Peyer's patch (tissue), 4 donors: ENCODE data around the gene CARD10. TPM values are rescaled to one million over a fixed set of nuclear protein-coding genes. Genes with fewer than 3 reads are reported as not detected.

Experiments used
- DNase-seq, 3 donors: peaks; one replicate each; pipeline ENCODE4 v3.0.0-alpha.2; 2017 to 2019
- H3K27ac ChIP-seq, 4 donors: fragments of 200-600 bp; sonication (generic); one replicate each; pipeline ENCODE4 v1.5.1; 2016 to 2019
- H3K27me3 ChIP-seq, 2 donors: fragments of 200-600 bp; sonication (generic); one replicate each; pipeline ENCODE4 v1.5.1; 2019
- H3K36me3 ChIP-seq, 3 donors: fragments of 200-600 bp; sonication (generic); one replicate each; pipeline ENCODE4 v1.5.1; 2016 to 2019
- H3K4me1 ChIP-seq, 4 donors: fragments of 200-600 bp; sonication (generic); one replicate each; pipeline ENCODE4 v1.5.1; 2016 to 2019
- H3K4me3 ChIP-seq, 4 donors: fragments of 200-600 bp; sonication (generic); 1 replicate in 3 of 4; 2 replicates in 1 of 4; pipeline ENCODE4 v1.5.1; 2016 to 2019; ENCODE audit warnings: mild to moderate bottlenecking in 1 of 4
- H3K9me3 ChIP-seq, 4 donors: fragments of 200-600 bp; sonication (generic); one replicate each; pipeline ENCODE4 v1.5.1; 2016 to 2019; ENCODE audit warnings: mild to moderate bottlenecking in 1 of 4
- POLR2A ChIP-seq, 2 donors: fragments of 450-650 bp; IDR thresholded peaks; one replicate each; pipeline ENCODE4 v1.5.1; 2017; ENCODE audit warnings: antibody characterized with exemption in 2 of 2, mild to moderate bottlenecking in 2 of 2, moderate library complexity in 2 of 2
- total RNA-seq, 4 donors: library from RNA; depleted of rRNA; stranded (reverse); fragments of >200 nt; gene quantifications; one replicate each; pipeline ENCODE4 v1.1.0, GENCODE V29; 2016
- TF ChIP-seq, protein P1 (sequence below), 6 experiments: fragments of 450-650 bp in 4 of 6; fragments of 200-600 bp in 2 of 6; sonication (generic) in 1 of 6; IDR thresholded peaks; one replicate each; pipeline ENCODE4 v1.5.1; 2017 to 2019; ENCODE audit warnings: antibody characterized with exemption in 6 of 6, mild to moderate bottlenecking in 3 of 6, moderate library complexity in 1 of 6

The CARD10 gene
- total RNA-seq, 4 donors from 2014 or later = 74.3 to 142 (median 123) TPM

DNA sequence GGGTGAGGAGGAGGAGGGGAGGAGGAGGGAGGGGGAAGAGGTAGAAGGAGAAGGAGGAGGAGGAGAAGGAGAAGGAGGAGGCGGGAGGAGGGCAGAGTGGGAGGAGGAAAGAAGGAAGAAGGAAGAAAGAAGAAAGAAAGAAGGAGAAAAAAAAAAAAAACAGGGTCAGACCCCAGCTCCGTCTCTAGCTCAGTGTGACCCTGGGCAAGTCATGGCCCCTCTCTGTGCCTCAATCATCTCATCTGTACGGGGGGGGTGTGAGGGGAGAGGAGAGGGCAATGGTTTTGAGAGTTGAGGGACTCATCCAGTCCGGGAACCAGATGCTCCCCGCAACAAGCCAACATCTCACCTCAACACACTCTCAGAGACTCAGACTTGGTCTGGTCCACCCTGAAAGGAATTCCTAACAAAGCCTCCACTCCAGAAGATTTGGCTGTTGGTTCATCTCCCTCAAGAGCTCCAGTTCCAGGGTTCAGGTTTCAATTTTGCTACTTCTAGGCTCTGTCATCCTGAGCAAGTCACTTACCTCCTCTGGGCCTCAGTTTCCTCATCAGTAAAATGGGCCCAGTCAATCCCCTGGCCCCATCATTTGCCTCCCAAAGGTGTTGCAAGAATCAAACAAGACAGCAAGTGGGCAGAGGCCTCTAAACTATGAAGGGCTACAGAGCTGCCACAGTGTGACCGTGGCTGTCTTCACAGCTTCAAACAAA, 7.7 kb downstream of the CARD10 start:
- Histone ChIP-seq H3K27me3 (no peaks in the 10 kb centered on the region), H3K4me3 (peak overlapping the region in 1 of 4 donors; percentile 19), H3K27ac (peak overlapping the region in 3 of 4 donors; percentile 83 to 94 (median 92)), H3K4me1 (peaks cover 0 to 49% (median 0%) of the 10 kb centered on the region in 4 donors), H3K9me3 (no peaks in the 10 kb centered on the region), H3K36me3 (peaks cover 0 to 26% (median 0%) of the 10 kb centered on the region in 3 donors)
- TF ChIP-seq, protein P1, sequence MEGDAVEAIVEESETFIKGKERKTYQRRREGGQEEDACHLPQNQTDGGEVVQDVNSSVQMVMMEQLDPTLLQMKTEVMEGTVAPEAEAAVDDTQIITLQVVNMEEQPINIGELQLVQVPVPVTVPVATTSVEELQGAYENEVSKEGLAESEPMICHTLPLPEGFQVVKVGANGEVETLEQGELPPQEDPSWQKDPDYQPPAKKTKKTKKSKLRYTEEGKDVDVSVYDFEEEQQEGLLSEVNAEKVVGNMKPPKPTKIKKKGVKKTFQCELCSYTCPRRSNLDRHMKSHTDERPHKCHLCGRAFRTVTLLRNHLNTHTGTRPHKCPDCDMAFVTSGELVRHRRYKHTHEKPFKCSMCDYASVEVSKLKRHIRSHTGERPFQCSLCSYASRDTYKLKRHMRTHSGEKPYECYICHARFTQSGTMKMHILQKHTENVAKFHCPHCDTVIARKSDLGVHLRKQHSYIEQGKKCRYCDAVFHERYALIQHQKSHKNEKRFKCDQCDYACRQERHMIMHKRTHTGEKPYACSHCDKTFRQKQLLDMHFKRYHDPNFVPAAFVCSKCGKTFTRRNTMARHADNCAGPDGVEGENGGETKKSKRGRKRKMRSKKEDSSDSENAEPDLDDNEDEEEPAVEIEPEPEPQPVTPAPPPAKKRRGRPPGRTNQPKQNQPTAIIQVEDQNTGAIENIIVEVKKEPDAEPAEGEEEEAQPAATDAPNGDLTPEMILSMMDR (IDR thresholded peaks at IDR 0.05) = no peak
- no peak for TF ChIP-seq POLR2A (IDR thresholded peaks at IDR 0.05)
- DNase-seq = peak in 1 of 3 donors; percentile 19

DNA sequence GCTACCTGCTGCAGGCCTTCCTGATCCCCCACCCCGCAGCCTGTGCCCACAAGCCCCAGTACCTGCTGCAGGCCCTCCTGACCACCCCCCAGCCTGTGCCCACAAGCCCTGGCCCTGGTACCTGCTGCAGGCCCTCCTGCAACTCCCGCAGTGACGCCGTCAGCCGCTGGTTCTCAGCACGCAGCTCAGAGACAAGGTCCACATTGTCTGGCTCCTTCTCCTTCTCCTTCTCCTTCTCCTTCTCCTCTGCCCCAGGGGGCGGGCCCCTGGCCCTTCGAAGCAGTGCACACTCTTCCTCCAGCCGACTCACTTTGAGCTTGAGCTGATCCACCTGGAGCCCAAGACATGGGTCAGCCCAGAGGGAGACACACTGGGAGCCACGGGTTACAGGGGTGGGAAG, 9.1 kb downstream of the CARD10 start:
- DNase-seq = peak in 1 of 3 donors; percentile 53
- H3K9me3 ChIP-seq = no peaks in the 10 kb centered on the region
- H3K4me3 ChIP-seq = no peak overlapping the region
- peaks cover 0 to 54% (median 0%) of the 10 kb centered on the region in 4 donors for H3K4me1 ChIP-seq
- H3K36me3 ChIP-seq = peaks cover 0 to 32% (median 0%) of the 10 kb centered on the region in 3 donors
- H3K27ac ChIP-seq = peak overlapping the region in 3 of 4 donors; percentile 22 to 35 (median 28)
- no peaks in the 10 kb centered on the region for H3K27me3 ChIP-seq
- no peak for TF ChIP-seq POLR2A (IDR thresholded peaks at IDR 0.05)
- TF ChIP-seq, protein P1 (IDR thresholded peaks at IDR 0.05) = no peak

DNA sequence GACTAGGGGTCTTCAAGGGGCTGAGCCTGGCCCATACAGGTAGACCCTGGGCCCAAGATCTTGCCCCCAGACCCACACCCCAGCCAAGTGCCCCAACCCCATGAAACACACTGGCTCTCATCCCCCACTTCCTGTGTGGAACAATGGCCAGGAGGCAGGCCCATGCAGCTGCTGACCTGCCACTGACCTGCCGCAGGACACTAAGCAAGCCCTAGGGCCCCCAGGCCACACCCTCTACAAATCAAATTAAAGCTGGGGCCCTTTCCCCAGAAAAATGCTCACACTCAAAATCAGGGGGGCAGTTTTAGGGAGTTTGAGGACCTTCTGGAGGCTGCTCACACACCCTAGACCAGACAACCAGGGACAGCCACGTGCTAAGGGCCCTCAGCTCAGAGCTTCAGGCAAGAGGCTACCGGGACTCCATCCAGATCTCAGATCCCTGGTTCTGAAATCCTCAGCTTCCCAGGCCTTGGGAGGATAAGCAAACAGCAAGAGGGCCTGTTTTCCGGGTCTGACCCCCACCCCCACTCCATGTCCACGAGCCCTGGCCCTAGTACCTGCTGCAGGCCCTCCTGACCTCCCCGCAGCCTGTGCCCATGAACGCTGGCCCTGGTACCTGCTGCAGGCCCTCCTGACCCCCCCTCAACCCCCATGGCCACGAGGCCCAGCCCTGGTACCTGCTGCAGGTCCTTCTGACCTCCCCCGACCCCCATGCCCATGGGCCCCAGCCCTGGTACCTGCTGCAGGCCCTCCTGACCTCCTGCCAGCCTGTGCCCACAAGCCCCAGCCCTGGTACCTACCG, 10.0 kb downstream of the CARD10 start:
- no peaks in the 10 kb centered on the region for H3K27me3 ChIP-seq
- H3K27ac ChIP-seq = peak overlapping the region in 3 of 4 donors; percentile 37 to 56 (median 48)
- TF ChIP-seq POLR2A (IDR thresholded peaks at IDR 0.05) = no peak
- TF ChIP-seq, protein P1 (IDR thresholded peaks at IDR 0.05) = no peak
- no peak overlapping the region for H3K4me3 ChIP-seq
- peak in 1 of 3 donors; percentile 49 for DNase-seq
- H3K9me3 ChIP-seq = no peaks in the 10 kb centered on the region
- peaks cover 0 to 62% (median 0%) of the 10 kb centered on the region in 4 donors for H3K4me1 ChIP-seq
- peaks cover 0 to 37% (median 0%) of the 10 kb centered on the region in 3 donors for H3K36me3 ChIP-seq

DNA sequence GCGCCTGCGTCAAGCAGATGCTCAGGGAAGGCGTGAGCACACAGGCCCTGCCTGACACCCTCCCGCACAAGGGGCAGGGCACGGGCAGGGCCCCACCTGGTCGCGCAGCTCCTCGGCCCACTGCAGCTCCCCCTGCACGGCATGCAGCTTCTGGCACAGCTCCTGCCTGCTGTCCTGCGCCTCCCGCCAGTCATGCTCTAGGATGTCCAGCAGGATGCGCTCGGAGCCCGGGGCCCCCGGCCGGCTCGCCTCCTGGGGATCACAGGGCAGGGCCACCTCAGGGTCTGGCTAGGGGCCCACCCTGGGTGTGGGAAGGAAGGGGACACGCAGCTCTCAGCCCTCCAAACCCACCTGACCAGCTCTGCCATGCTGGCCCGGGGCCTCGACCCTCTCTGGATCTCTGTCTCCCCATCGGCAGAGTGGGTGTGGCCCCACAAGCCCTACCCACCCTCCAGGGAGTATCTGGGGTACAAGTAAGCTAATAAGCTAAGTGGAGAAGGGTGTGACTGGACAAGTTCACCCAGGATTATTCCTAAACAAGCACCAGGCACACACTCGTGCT, 10.7 kb downstream of the CARD10 start:
- peaks cover 0 to 65% (median 0%) of the 10 kb centered on the region in 4 donors for H3K4me1 ChIP-seq
- H3K27ac ChIP-seq = peak overlapping the region; percentile 13 to 56 (median 42)
- H3K4me3 ChIP-seq = no peak overlapping the region
- H3K27me3 ChIP-seq = no peaks in the 10 kb centered on the region
- H3K36me3 ChIP-seq = peaks cover 0 to 40% (median 0%) of the 10 kb centered on the region in 3 donors
- DNase-seq = no peak
- no peaks in the 10 kb centered on the region for H3K9me3 ChIP-seq
- TF ChIP-seq POLR2A (IDR thresholded peaks at IDR 0.05) = no peak
- TF ChIP-seq, protein P1 (IDR thresholded peaks at IDR 0.05) = peak in 3 of 6 experiments; percentile 3 to 29 (median 10)

DNA sequence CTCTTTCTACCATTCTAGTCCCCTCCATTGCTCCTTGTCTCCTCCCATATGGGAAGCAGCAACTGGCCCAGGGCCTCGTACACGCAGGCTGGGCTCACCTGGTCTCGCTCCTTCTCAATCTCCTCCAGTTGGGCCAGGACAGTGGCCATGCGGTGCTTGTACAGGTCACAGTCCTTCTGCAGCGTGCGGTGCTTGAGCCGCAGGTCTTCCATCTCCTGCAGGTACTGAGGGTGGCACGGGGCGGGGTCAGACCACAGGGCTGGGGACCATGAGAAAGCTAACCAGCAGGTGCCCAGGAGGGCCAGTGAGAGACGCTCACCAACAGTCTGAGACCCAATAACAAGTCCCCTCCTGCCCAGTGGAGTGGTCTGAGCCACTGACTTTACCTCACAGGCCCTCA, 11.5 kb downstream of the CARD10 start:
- H3K27ac ChIP-seq = no peak overlapping the region

More for the DNA sequence above, 11.5 kb downstream of the CARD10 start:
- no peaks in the 10 kb centered on the region for H3K27me3 ChIP-seq
- peaks cover 0 to 65% (median 3%) of the 10 kb centered on the region in 4 donors for H3K4me1 ChIP-seq
- no peak for DNase-seq
- no peaks in the 10 kb centered on the region for H3K9me3 ChIP-seq
- H3K36me3 ChIP-seq = peaks cover 0 to 40% (median 0%) of the 10 kb centered on the region in 3 donors
- no peak for TF ChIP-seq POLR2A (IDR thresholded peaks at IDR 0.05)
- TF ChIP-seq, protein P1 (IDR thresholded peaks at IDR 0.05) = no peak
- no peak overlapping the region for H3K4me3 ChIP-seq
